IMR-90 (cell line): ENCODE measurements around the gene BRCA1. TPM values are rescaled to one million over a fixed set of nuclear protein-coding genes. Genes with fewer than 3 reads are reported as not detected.

Source experiments
- ATAC-seq: fragments of 200-7000 bp; cut with Tn5 transposase; 2 replicates; pipeline ENCODE4 v1.9.1; 2020; ENCODE audit warnings: low read depth, mild to moderate bottlenecking, moderate library complexity
- BruUV-seq: library from RNA; stranded (reverse); fragments of 400-500 nt; replicated peaks from 2 replicates; lab custom pipeline; 2021; lab: Mats Ljungman, UMichigan
- CTCF ChIA-PET: fragments of 300-600 bp; formaldehyde crosslinking; extraction: SDS; loops from one replicate; lab custom pipeline; 2021; ENCODE audit warnings: antibody characterized with exemption; lab: Yijun Ruan, JAX
- POLR2A ChIA-PET: fragments of 300-600 bp; sonication (Branson Sonifier 250); formaldehyde crosslinking; loops from one replicate; lab custom pipeline; 2022; ENCODE audit warnings: antibody characterized with exemption; ENCODE audit not compliant: unreplicated experiment; lab: Charles Lee
- DNase-seq: peaks from one replicate; pipeline ENCODE4 v3.0.0; 2013
- H2AFZ ChIP-seq: replicated peaks from 2 replicates; pipeline ENCODE3; 2013; ENCODE audit warnings: low read length, mild to moderate bottlenecking; ENCODE audit not compliant: poor library complexity
- H2AK5ac ChIP-seq: 2 replicates; pipeline ENCODE4 v1.6.1; 2013; ENCODE audit warnings: low read depth, low read length, inconsistent platforms
- H2AK9ac ChIP-seq: replicated peaks from 2 replicates; pipeline ENCODE3; 2013; ENCODE audit warnings: mild to moderate bottlenecking, low read depth, low read length, moderate library complexity; ENCODE audit not compliant: poor library complexity
- H2BK120ac ChIP-seq: 2 replicates; pipeline ENCODE4 v1.6.1; 2013; ENCODE audit warnings: low read depth, low read length, inconsistent platforms
- H2BK15ac ChIP-seq: 3 replicates; pipeline ENCODE4 v1.6.1; 2013; ENCODE audit warnings: low read depth, low read length, inconsistent platforms
- H2BK20ac ChIP-seq: 2 replicates; pipeline ENCODE4 v1.6.1; 2013; ENCODE audit warnings: low read depth, mild to moderate bottlenecking, inconsistent platforms, low read length, moderate library complexity
- H2BK5ac ChIP-seq: 2 replicates; pipeline ENCODE4 v1.6.1; 2013; ENCODE audit warnings: mild to moderate bottlenecking, low read depth, low read length, inconsistent platforms; ENCODE audit not compliant: poor library complexity, severe bottlenecking
- H3K14ac ChIP-seq: replicated peaks from 2 replicates; pipeline ENCODE4 v1.6.1; 2013; ENCODE audit warnings: low read depth, low read length, inconsistent platforms
- H3K18ac ChIP-seq: 2 replicates; pipeline ENCODE4 v1.6.1; 2013; ENCODE audit warnings: low read depth, low read length, control low read depth
- H3K23ac ChIP-seq: 2 replicates; pipeline ENCODE4 v1.6.1; 2013; ENCODE audit warnings: low read depth, low read length, inconsistent platforms
- H3K27ac ChIP-seq: 2 replicates; pipeline ENCODE4 v1.5.1; 2013; ENCODE audit warnings: mild to moderate bottlenecking, control low read depth, low read length; ENCODE audit not compliant: insufficient read depth
- H3K27me3 ChIP-seq: 2 replicates; pipeline ENCODE4 v1.6.1; 2013; ENCODE audit warnings: low read length; ENCODE audit not compliant: control insufficient read depth, insufficient read depth
- H3K36me3 ChIP-seq: 2 replicates; pipeline ENCODE4 v1.6.1; 2013; ENCODE audit warnings: low read length, mixed read lengths; ENCODE audit not compliant: control insufficient read depth, insufficient read depth
- H3K4ac ChIP-seq: 2 replicates; pipeline ENCODE4 v1.6.1; 2013; ENCODE audit warnings: low read depth, low read length, inconsistent platforms
- H3K4me1 ChIP-seq: 2 replicates; pipeline ENCODE4 v1.6.1; 2013; ENCODE audit warnings: low read length, mixed read lengths; ENCODE audit not compliant: control insufficient read depth, insufficient read depth
- H3K4me2 ChIP-seq: 2 replicates; pipeline ENCODE4 v1.6.1; 2013; ENCODE audit warnings: low read depth, mild to moderate bottlenecking, control low read depth, low read length, moderate library complexity
- H3K4me3 ChIP-seq: 2 replicates; pipeline ENCODE4 v1.5.1; 2013; ENCODE audit warnings: low read depth, mild to moderate bottlenecking, control low read depth, low read length, moderate library complexity; ENCODE audit not compliant: insufficient read depth
- H3K56ac ChIP-seq: 2 replicates; pipeline ENCODE4 v1.6.1; 2013; ENCODE audit warnings: low read length, inconsistent platforms; ENCODE audit not compliant: insufficient read depth; ENCODE audit errors: extremely low read depth
- H3K79me1 ChIP-seq, 2 experiments: 2 replicates each; pipeline ENCODE4 v1.6.1; 2013; ENCODE audit warnings: low read length in 2 of 2, inconsistent platforms in 1 of 2, low read depth in 1 of 2
- H3K9ac ChIP-seq: 2 replicates; pipeline ENCODE4 v1.6.1; 2013; ENCODE audit warnings: low read depth, low read length, control low read depth
- H3K9me1 ChIP-seq: 2 replicates; pipeline ENCODE4 v1.6.1; 2013; ENCODE audit warnings: low read length, inconsistent platforms; ENCODE audit not compliant: insufficient read depth
- H3K9me3 ChIP-seq: 2 replicates; pipeline ENCODE4 v1.6.1; 2013; ENCODE audit warnings: low read length; ENCODE audit not compliant: control insufficient read depth, insufficient read depth
- H4K20me1 ChIP-seq: 2 replicates; pipeline ENCODE4 v1.6.1; 2013; ENCODE audit warnings: low read length, inconsistent platforms; ENCODE audit not compliant: insufficient read depth
- H4K5ac ChIP-seq: 2 replicates; pipeline ENCODE4 v1.6.1; 2013; ENCODE audit warnings: mild to moderate bottlenecking, low read depth, low read length, control low read depth
- H4K8ac ChIP-seq, 2 experiments: 2 replicates each; pipeline ENCODE4 v1.6.1; 2013; ENCODE audit warnings: low read depth in 2 of 2, low read length in 2 of 2, control low read depth in 1 of 2, inconsistent platforms in 1 of 2
- H4K91ac ChIP-seq: 2 replicates; pipeline ENCODE4 v1.6.1; 2013; ENCODE audit warnings: low read depth, low read length, inconsistent platforms; ENCODE audit not compliant: insufficient read depth
- CEBPB ChIP-seq: IDR thresholded peaks from 2 replicates; pipeline ENCODE4 v1.6.1; 2012; ENCODE audit warnings: low read depth, low read length, improper control_type of control experiment
- FOS ChIP-seq: fragments of 150-350 bp; IDR thresholded peaks from 2 replicates; pipeline ENCODE4 v1.6.1; 2016; ENCODE audit warnings: low read depth, low read length
- MAZ ChIP-seq: IDR thresholded peaks from 2 replicates; pipeline ENCODE4 v1.6.1; 2012; ENCODE audit warnings: low read depth, mild to moderate bottlenecking, low read length, improper control_type of control experiment, moderate library complexity, borderline replicate concordance
- WGBS, 2 experiments: methylation state at CpG; one replicate each; pipeline versions ENCODE4 v1.1.5 to v1.1.7; 2013; ENCODE audit warnings: missing lambda C conversion rate in 2 of 2; ENCODE audit not compliant: insufficient read length in 1 of 2; ENCODE audit errors: extremely low coverage in 2 of 2; 5-methylcytosine and 5-hydroxymethylcytosine counted together
- dilution Hi-C: fragments of 300-500 bp; cut with HindIII; formaldehyde crosslinking; loops from one replicate; pipeline ENCODE4 v1.14.3; 2018; ENCODE audit warnings: low sequenced_read_pairs; ENCODE audit not compliant: unreplicated experiment
- in situ Hi-C: fragments of 300-500 bp; cut with MboI; formaldehyde crosslinking; loops from 3 replicates; pipeline ENCODE4 v1.14.3; 2019; ENCODE audit warnings: low sequenced_read_pairs, inconsistent platforms, mixed read lengths
- intact Hi-C: fragments of 100-400 bp; cut with micrococcal nuclease; formaldehyde crosslinking; loops from 2 replicates; pipeline ENCODE4 v1.10.0; 2022
- polyA plus RNA-seq, 3 experiments: library from polyadenylated mRNA; depleted of rRNA; stranded (reverse); fragments of >200 nt; gene quantifications; 2 replicates each; pipeline ENCODE4 v1.2.3, GENCODE V29; 2012; ENCODE audit warnings: low replicate concordance in 1 of 3
- total RNA-seq: library from RNA; depleted of rRNA; stranded (reverse); fragments of >200 nt; gene quantifications from 2 replicates; pipeline ENCODE4 v1.2.3, GENCODE V29; 2012

The BRCA1 gene
- total and polyA plus RNA-seq, 2 of the 4 experiments (the other 2 are of a cell fraction), result 8.3 to 17.7 TPM

DNA sequence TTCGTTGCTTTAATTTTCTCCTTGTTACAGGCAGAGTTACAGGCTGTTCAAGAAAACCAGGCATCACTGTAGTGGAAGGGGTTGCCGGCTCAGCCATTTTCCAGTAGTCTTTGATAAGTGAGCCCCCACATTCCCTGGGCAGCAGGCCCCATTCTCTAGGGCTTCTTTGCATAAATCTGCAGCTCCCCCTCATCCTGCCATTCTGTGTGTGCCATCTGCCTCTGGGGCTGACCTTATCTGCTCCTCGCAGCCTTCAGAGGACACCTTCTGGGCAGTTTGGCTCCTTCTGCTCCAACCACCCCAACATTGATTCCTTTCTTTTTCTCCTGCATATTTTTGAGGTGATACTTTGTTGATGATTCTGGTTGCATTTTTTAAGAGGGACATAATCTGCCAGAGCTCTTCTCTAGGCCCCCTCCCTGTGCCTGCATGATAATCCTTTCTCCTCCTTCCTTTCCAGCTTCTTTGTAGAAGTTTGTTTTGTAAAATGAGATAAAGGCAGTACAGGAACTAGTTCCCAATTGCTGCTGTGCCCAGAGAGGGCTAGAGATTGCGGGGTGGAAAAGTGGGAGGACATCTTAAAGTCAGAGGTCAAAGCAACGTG, 83.0 kb downstream of the BRCA1 start:
- TF ChIP-seq MAZ (0 out of 2 replicates have a peak, but pooled peaks have one; percentile 18), CEBPB (no peak), FOS (no peak)
- Histone ChIP-seq H2BK20ac (no peak overlapping the region), H4K20me1 (no peaks in the 10 kb centered on the region), H3K79me1 (no peaks in the 10 kb centered on the region), H2BK15ac (no peak overlapping the region), H3K9ac (0 out of 2 replicates have a peak overlapping the region, but pooled peaks have one; percentile 25), H3K4me3 (no peak overlapping the region), H4K8ac (no peak overlapping the region; a peak in 1 of 4 replicates), H2AFZ (peak overlapping the region; percentile 66), H3K36me3 (no peaks in the 10 kb centered on the region; the same call in 1 of the 2 replicates), H3K4ac (no peak overlapping the region), H4K5ac (peak overlapping the region; percentile 67), H2AK9ac (peak overlapping the region; percentile 5), H2BK120ac (no peak overlapping the region), H3K18ac (no peak overlapping the region), H3K27ac (no peak overlapping the region), H3K14ac (0 out of 2 replicates have a peak overlapping the region, but pooled peaks have one; percentile 1), H3K9me1 (0 out of 2 replicates have a peak, but pooled peaks cover 3% of the 10 kb centered on the region), H3K27me3 (no peaks in the 10 kb centered on the region), H3K4me2 (no peak overlapping the region), H3K4me1 (peaks cover 6% of the 10 kb centered on the region), H3K56ac (no peak overlapping the region; the same call in 1 of the 2 replicates), H3K9me3 (no peaks in the 10 kb centered on the region), H2BK5ac (no peak overlapping the region), H2AK5ac (no peak overlapping the region), H3K23ac (peak overlapping the region; percentile 2; the same call in 1 of the 2 replicates), H4K91ac (no peak overlapping the region)
- ATAC-seq (peak; percentile 76), DNase-seq (peak; percentile 24)
- intact Hi-C loops (no loop called here), in situ Hi-C loops (no loop called here), dilution Hi-C loops (no loop called here)
- ChIA-PET POLR2A (interaction anchor here (0.7 kb wide), 1 partner anchor 44 kb away, joined by 3 read pairs; no protein-coding TSS in a partner anchor), CTCF (interaction anchor here (0.6 to 0.9 kb wide), 2 partner anchors 18 to 1106 kb away, joined by 3 read pairs; no protein-coding TSS in a partner anchor)
- WGBS, 2 experiments, result 50% methylated on average over 1 of the region's 5 CpGs; no CpG with 5 or more reads in 1 of the 2 experiments
- BruUV-seq, result no TSS peak
